Adrenal gland (tissue), 12 donors: Measurements from ENCODE around the gene F2RL1. TPM values are rescaled to one million over a fixed set of nuclear protein-coding genes. Genes with fewer than 3 reads are reported as not detected.
"Not testable (repeated sequence)": the region's sequence is repeated elsewhere in the genome, so short reads cannot be mapped to it uniquely, and the experiment has no call there.

Source experiments
- DNase-seq, 7 donors: peaks; one replicate each; pipeline ENCODE4 v3.0.0-alpha.2; 2019 to 2020
- H3K27ac ChIP-seq, 5 donors: fragments of 200-600 bp; sonication (generic) in 4 of 5; 1 replicate in 3 of 5; 2 replicates in 2 of 5; pipeline versions ENCODE4 v1.5.1 to v1.8.0; 2016 to 2020; ENCODE audit warnings: mild to moderate bottlenecking in 1 of 5
- H3K27me3 ChIP-seq: fragments of 200-600 bp; 2 replicates; pipeline ENCODE4 v1.8.0; 2021
- H3K36me3 ChIP-seq, 2 donors: fragments of 200-600 bp; replicated peaks in 1 of 2; 1 replicate in 1 of 2; 2 replicates in 1 of 2; pipeline versions ENCODE4 v1.5.1 to v1.8.0; 2018 to 2022
- H3K4me1 ChIP-seq, 2 donors: fragments of 200-600 bp; replicated peaks in 1 of 2; 1 replicate in 1 of 2; 2 replicates in 1 of 2; pipeline versions ENCODE4 v1.5.1 to v1.8.0; 2018 to 2021
- H3K4me3 ChIP-seq, 4 donors: fragments of 200-600 bp; sonication (generic) in 3 of 4; one replicate each; pipeline ENCODE4 v1.5.1; 2016 to 2018
- H3K9me3 ChIP-seq, 3 donors: fragments of 200-600 bp; sonication (generic) in 1 of 3; replicated peaks in 1 of 3; 1 replicate in 2 of 3; 2 replicates in 1 of 3; pipeline versions ENCODE4 v1.5.1 to v1.8.0; 2016 to 2021
- POLR2A ChIP-seq, 2 donors: fragments of 450-650 bp; IDR thresholded peaks; one replicate each; pipeline ENCODE4 v1.6.1; 2017; ENCODE audit warnings: antibody characterized with exemption in 2 of 2, mild to moderate bottlenecking in 2 of 2, moderate library complexity in 1 of 2
- WGBS, 4 donors: extraction: QIAGEN DNeasy Blood & Tissue Kit in 2 of 4; methylation state at CpG; one replicate each; pipeline versions ENCODE4 v1.1.5 to v1.1.7; 2013 to 2017; 5-methylcytosine and 5-hydroxymethylcytosine counted together
- intact Hi-C, 2 donors: fragments of 100-400 bp; cut with DNase I; formaldehyde crosslinking; loops; one replicate each; pipeline versions ENCODE4 v1.14.1 to v1.15.0; 2022 to 2023
- polyA plus RNA-seq, 3 donors: library from polyadenylated mRNA; stranded (reverse); fragments of 200-250 nt in 2 of 3; fragments of 350-450 nt in 1 of 3; fragmentation: Illumina TruSeq in 1 of 3; extraction: RNeasy Lipid Tissue Mini Kit (QIAGEN cat#74804) in 1 of 3; gene quantifications; one replicate each; pipeline ENCODE4 v1.2.3, GENCODE V29; 2013 to 2014
- total RNA-seq, 9 donors: library from RNA; depleted of rRNA in 4 of 9; stranded (reverse); fragments of >200 nt in 4 of 9; fragments of 120-200 nt in 1 of 9; fragmentation: NEBNext Ultra II Directional in 1 of 9; extraction: Animal tissue kit (Norgen Biotek cat#: 25700) in 1 of 9; gene quantifications; one replicate each; pipeline versions ENCODE4 v1.1.0 to v1.2.4, GENCODE V29; 2013 to 2023
- TF ChIP-seq, protein P1 (sequence below), 6 experiments: fragments of 450-650 bp in 4 of 6; fragments of 200-600 bp in 2 of 6; sonication (generic) in 1 of 6; IDR thresholded peaks; 1 replicate in 5 of 6; 2 replicates in 1 of 6; pipeline versions ENCODE4 v1.5.1 to v1.8.0; 2016 to 2021; ENCODE audit warnings: antibody characterized with exemption in 6 of 6, mild to moderate bottlenecking in 2 of 6, moderate library complexity in 1 of 6
- donor health status: healthy with polysubstance abuse.
- donor health status: Bipolar disorder and iron deficiency.
- donor health status: DM: yes; HTN: yes; CAD: no.
- donor health status: DM: no; HTN: no; CAD: no.
- donor health status: DM: no; HTN: no; CAD: no.
- donor health status: DM: yes; HTN: yes; CAD: no.

The F2RL1 gene
- total and polyA plus RNA-seq, 12 donors, result 0.35 to 4.0 (median 1.2) TPM

DNA sequence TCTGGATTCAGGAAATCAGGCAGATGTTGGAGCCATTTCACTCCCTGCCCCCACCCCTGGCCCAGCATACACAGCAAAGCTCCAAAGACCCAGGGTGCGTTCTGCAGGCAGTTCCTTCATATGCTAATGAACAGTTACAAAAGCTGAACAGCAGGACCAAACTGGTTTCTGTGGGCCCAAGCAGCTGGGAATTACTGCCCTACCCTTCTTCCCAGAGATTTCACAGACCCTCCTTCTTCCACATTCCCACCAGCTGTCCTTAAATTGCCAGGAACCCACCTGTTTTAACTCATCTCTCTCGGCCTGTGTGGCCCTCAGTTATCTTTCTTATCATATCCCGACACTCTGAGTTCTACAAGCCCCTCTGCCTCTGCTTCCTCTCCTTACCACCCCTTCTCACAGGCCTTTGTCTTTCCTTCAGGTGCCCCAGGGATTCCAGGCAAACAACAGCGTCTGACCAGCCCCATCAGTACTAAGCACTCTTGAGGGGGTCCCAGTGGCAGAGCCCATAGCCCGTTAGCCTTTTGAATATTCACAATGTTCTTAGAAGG is 10.6 kb upstream of the F2RL1 start:
- WGBS, 4 donors, result 80 to 89% (median 85%) methylated on average over 5 of the region's 5 CpGs
- TF ChIP-seq POLR2A (IDR thresholded peaks at IDR 0.05), result no peak
- TF ChIP-seq, protein P1, sequence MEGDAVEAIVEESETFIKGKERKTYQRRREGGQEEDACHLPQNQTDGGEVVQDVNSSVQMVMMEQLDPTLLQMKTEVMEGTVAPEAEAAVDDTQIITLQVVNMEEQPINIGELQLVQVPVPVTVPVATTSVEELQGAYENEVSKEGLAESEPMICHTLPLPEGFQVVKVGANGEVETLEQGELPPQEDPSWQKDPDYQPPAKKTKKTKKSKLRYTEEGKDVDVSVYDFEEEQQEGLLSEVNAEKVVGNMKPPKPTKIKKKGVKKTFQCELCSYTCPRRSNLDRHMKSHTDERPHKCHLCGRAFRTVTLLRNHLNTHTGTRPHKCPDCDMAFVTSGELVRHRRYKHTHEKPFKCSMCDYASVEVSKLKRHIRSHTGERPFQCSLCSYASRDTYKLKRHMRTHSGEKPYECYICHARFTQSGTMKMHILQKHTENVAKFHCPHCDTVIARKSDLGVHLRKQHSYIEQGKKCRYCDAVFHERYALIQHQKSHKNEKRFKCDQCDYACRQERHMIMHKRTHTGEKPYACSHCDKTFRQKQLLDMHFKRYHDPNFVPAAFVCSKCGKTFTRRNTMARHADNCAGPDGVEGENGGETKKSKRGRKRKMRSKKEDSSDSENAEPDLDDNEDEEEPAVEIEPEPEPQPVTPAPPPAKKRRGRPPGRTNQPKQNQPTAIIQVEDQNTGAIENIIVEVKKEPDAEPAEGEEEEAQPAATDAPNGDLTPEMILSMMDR (IDR thresholded peaks at IDR 0.05), result no peak
- DNase-seq, result no peak
- no peak overlapping the region for H3K27ac ChIP-seq
- intact Hi-C loops, result no loop called here
- H3K27me3 ChIP-seq, result no peaks in the 10 kb centered on the region
- H3K4me3 ChIP-seq, result no peak overlapping the region
- no peaks in the 10 kb centered on the region for H3K4me1 ChIP-seq
- H3K9me3 ChIP-seq, result no peaks in the 10 kb centered on the region
- H3K36me3 ChIP-seq, result no peaks in the 10 kb centered on the region

DNA sequence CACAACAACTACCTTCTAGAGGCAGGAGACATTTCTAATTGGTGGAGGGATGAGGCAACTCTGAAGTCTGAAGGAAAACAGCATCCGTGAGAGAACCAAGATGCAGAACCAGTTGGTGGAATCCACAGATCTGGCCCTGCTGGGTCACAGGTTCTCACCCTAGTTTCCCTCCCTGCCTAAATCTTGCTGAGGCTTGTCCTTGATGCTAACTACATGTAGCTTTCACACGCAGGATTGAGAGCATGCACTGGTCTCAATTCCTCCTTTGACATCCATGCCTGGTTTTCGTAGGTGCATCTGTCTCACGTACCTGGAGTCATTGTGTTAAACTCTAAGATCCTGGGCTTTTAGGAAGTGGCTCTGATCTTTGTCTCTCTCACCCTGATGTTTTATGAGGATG is 9.7 kb upstream of the F2RL1 start:
- Histone ChIP-seq H3K4me1 (no peaks in the 10 kb centered on the region), H3K27ac (no peak overlapping the region), H3K36me3 (no peaks in the 10 kb centered on the region), H3K9me3 (no peaks in the 10 kb centered on the region), H3K27me3 (no peaks in the 10 kb centered on the region), H3K4me3 (no peak overlapping the region)
- no peak for TF ChIP-seq POLR2A (IDR thresholded peaks at IDR 0.05)
- TF ChIP-seq, protein P1 (IDR thresholded peaks at IDR 0.05), result no peak
- 86 to 96% (median 86%) methylated on average over 3 to 4 of the region's 4 CpGs for WGBS, 4 donors
- no peak for DNase-seq
- intact Hi-C loops, result no loop called here

DNA sequence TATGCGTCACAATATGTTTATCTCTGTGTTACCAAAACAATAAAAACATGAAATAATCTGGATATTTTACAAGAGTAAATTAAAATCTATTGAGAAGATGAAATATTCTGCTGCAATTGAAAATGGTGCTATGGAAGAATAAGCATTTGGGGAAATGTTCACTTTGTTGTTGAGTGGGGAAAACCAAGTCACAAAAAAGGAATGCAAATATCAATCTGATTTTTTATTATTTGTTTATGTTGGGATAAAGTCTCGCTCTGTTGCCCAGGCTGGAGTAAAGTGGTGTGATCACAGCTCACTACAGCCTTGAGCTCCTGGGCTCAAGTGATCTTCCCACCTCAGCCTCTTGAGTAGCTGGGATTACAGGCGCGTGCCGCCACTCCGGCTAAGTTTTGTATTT is 8.6 kb upstream of the F2RL1 start:
- Histone ChIP-seq H3K9me3 (no peaks in the 10 kb centered on the region), H3K27ac (no peak overlapping the region), H3K36me3 (no peaks in the 10 kb centered on the region), H3K4me3 (no peak overlapping the region), H3K27me3 (no peaks in the 10 kb centered on the region), H3K4me1 (no peaks in the 10 kb centered on the region)
- DNase-seq, result no peak
- no peak for TF ChIP-seq POLR2A (IDR thresholded peaks at IDR 0.05)
- TF ChIP-seq, protein P1 (IDR thresholded peaks at IDR 0.05), result no peak
- 93 to 99% (median 96%) methylated on average over 6 of the region's 6 CpGs for WGBS, 4 donors
- intact Hi-C loops, result no loop called here

DNA sequence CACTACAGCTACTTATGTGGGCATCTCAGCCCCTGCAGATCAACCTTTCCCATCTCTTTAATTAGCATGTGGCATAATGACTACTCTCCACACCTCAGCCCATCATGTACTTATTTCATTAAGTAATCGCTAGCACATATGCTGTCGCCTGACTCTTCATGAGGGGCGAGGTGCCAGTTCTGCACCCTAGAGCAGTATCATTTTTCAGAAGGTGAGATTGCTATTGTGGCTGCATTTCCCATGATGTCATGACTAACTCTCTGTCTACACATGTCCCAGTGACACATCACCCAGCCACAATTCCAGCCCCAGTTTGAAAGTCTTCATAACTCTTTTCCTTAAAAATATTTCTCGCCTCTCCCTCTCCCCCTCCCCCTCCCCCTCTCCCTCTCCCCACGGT is 7.6 kb upstream of the F2RL1 start:
- H3K27ac ChIP-seq, result no peak overlapping the region
- no peak for DNase-seq
- H3K9me3 ChIP-seq, result no peaks in the 10 kb centered on the region
- 91 to 98% (median 95%) methylated on average over 5 of the region's 5 CpGs for WGBS, 4 donors
- no peak overlapping the region for H3K4me3 ChIP-seq
- H3K36me3 ChIP-seq, result no peaks in the 10 kb centered on the region
- intact Hi-C loops, result no loop called here
- TF ChIP-seq POLR2A (IDR thresholded peaks at IDR 0.05), result no peak
- TF ChIP-seq, protein P1 (IDR thresholded peaks at IDR 0.05), result no peak
- no peaks in the 10 kb centered on the region for H3K27me3 ChIP-seq
- H3K4me1 ChIP-seq, result no peaks in the 10 kb centered on the region

DNA sequence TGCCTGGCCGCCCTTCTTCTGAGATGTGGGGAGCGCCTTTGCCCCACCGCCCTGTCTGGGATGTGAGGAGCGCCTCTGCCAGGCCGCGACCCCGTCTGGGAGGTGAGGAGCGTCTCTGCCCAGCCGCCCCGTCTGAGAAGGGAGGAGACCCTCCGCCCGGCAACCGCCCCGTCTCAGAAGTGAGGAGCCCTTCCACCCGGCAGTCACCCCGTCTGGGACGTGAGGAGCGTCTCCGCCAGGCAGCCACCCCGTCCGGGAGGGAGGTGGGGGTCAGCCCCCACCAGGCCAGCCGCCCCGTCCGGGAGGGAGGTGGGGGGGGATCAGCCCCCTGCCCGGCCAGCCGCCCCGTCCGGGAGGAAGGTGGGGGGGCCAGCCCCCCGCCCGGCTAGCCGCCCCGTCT is 6.6 kb upstream of the F2RL1 start:
- H3K4me1 ChIP-seq, H3K9me3 ChIP-seq, intact Hi-C loops, DNase-seq, H3K36me3 ChIP-seq, H3K27me3 ChIP-seq, H3K4me3 ChIP-seq, H3K27ac ChIP-seq: not testable (repeated sequence)
- 93 to 97% (median 96%) methylated on average over 10 to 32 of the region's 32 CpGs; no CpG with 5 or more reads in 1 of the 4 donors for WGBS, 4 donors
